Measurements from ENCODE around the gene CYP4F22.

GRCh38 chr19:15544283-15544682 lies 36.0 kb downstream of the CYP4F22 start:
- no peak for TF ChIP-seq CTCF (IDR thresholded peaks at IDR 0.05; ENCODE audit: low read depth, low read length)
- no peak for TF ChIP-seq EZH2phosphoT487 (IDR thresholded peaks at IDR 0.05; ENCODE audit: low read depth)

All from OCI-LY3 (cell line).